NCI-H1694 (cell line): ENCODE results near the gene EIF2D.
"Not testable (repeated sequence)": the region's sequence is repeated elsewhere in the genome, so short reads cannot be mapped to it uniquely, and the experiment has no call there.

Experiments used
- DNase-seq: peaks from one replicate; lab custom pipeline; 2025; lab: John Stamatoyannopoulos, UW

The EIF2D gene

DNA sequence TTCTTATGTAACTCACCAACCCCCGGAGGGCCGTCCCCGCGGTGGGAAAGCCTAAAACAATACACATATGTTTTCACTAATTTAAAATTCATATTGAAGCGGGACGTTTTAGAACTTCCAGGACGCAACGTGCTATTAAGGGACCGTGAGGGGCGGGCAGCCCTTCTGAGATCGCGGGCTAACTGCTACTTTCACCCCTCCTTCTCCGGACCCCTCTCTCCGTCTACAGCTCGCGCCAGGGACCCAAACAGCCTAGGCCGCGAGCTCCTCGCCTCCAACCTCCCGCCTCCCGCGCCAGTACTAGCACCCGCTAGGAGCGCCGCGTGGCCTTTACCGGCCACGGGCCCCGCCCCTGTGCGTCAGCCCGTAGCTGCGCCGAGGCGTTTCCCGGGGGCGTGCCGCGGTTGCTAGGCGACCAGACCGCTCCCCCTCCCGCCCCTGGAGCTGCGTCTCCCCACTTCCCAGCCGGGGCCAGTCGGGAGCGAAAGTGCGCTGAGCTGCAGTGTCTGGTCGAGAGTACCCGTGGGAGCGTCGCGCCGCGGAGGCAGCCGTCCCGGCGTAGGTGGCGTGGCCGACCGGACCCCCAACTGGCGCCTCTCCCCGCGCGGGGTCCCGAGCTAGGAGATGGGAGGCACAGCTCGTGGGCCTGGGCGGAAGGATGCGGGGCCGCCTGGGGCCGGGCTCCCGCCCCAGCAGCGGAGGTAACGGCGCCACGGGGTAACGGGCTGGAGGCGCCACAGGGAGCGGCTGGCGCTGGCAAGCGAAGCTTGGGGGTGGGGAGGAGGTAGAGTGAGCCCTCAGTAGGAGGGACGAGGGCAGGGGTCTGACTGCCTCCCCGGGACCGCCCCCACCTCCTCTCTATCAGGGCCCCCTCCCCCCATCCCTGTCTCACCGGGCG lies 23.1 kb upstream of the EIF2D start, which contains the start of gene DYRK3:
TSS of gene DYRK3 (plus strand) at position 457 of the 898 bp plus-strand sequence. CDS start at position 625, 168 bp downstream.
- peak; percentile 76 for DNase-seq

DNA sequence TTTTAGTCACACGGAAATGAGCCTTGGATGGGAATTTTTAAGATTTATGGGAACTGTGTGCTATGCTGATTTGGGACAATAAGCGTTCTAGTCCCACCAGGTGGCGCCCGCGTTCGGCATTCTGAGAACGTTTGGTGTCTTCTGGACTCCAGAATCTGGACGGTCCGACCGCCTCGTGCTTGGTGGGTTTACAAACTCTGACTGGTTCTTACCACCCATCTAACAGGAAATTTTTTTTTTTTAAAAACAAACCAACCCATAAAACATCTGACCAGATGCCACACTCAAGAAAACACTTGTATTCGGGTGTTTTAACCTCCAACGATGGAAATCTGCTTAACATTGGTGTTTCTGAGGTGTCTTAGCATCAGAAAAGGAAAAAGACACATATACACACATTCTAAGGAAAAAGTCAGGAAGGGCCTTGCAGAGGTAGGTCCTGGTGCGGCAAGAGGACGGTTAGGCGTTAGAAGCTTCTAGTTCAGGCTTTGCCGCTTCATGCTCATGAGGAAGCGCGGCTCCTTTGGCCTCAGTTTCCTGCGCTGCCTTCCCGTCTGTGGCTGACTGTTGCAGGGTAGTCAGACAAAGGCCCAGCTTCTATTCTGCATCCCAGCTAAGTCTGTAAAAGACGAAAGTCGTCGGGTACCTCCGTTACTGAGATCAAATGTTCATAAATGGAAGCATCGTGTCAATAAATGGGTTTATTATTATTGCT lies 22.3 kb upstream of the EIF2D start:
- peak; percentile 87 for DNase-seq

DNA sequence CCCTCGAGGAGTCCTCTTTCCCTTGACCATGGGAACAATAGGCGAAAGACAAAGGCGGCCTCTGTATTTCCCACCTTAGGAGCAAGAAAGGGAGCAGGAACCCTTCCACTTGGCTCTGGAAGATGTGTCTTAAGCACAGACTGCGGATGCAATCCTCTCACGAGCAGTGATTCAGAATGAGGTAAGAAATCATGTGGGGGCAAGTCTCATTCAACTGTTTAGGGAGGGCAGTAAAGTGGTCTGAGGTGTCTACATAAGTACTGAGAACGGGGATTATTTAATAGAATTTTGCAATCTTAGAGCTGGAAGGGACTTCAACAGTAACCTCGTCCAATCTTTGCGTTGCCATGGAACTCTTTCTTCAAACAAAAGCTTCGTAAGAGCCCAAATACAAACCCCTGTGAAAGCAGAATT lies 21.4 kb upstream of the EIF2D start:
- no peak for DNase-seq

DNA sequence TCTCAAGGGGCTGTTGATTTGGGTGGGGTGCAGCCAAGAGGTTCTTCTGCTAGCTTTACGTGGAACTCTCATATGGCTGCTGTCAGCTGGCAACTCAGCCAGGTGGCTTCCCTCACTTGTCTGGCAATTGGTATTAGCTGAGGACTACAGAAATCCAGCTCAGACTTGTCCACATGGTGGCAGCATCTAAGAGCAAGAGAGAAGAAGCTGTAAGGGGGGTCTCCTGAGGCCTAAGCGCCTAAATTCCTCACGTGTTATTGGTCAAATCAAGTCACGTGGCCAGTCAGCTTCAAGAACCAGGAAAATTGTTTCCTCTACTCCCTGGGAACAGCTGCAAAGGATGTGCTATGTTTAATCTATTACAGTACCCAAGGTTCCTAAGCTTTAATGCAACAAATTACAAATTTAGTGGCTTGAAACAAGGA lies 18.8 kb upstream of the EIF2D start:
- DNase-seq: peak; percentile 80

DNA sequence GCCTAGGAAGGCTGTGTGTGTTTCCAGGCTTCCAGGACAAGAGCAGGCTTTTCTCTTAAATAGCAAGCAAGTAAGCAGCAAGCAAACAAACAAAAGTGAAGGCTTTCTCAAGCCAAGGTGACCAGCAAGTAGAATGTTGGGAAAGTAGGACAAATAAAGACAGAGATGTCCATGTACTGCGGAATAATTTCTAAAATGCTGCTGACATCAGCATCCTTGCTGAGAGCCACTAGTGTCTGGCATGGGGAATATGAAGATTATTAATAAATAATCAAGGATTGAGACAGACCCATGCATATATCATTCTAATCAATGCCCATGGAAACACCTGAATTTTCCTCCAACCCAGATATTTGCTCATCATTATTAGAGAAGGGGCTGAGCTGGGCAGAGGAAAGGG lies 16.7 kb upstream of the EIF2D start:
- no peak for DNase-seq

DNA sequence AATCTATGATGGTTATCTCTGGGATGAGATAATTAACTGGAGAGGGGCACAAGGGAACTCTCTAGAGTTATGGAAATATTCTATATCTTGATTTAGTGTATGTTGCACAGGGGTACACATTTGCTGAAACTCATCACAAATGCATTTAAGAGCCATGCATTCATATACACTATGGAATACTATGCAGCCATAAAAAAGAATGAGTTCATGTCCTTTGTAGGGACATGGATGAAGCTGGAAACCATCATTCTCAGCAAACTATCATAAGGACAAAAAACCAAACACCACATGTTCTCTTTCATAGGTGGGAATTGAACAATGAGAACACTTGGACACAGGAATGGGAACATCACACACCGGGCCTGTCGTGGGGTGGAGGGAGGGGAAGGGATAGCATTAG lies 14.1 kb upstream of the EIF2D start:
- not testable (repeated sequence) for DNase-seq

DNA sequence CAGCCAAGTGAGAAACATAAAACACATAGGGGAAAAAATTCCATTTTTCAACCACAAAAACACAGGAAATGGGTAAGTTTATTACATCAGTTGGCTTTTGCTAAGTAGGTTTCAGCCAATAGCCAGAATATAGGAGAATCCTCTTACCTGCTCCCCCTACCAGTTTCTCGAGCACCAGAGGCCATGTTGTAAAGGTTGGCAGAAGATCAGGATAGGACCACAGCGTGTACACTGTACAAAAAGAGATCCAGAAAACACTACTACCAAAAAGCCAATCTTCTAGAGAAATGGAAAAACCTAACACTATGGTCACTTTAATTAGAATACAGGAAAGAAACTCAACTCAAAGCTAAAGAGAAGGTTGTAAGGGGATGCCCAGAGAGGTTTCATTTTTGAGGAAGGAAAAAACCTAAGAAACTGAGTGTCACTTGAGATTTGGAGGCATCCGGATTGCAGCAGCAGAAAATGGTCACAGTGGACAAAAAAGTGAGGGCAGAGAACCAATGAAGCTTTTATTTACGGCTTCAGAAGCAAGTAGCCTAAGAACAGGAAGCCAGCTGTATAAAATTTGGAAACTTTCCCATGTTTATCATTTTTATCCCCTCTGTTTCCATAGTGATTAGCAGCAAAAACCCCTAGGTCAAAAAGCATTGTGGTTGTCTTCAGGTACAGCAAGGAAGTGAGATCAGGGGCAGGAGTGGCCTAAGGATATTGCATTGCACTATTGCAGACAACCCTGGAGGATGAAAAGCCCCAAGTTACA lies 2.9 kb downstream of the EIF2D start:
- no peak for DNase-seq

DNA sequence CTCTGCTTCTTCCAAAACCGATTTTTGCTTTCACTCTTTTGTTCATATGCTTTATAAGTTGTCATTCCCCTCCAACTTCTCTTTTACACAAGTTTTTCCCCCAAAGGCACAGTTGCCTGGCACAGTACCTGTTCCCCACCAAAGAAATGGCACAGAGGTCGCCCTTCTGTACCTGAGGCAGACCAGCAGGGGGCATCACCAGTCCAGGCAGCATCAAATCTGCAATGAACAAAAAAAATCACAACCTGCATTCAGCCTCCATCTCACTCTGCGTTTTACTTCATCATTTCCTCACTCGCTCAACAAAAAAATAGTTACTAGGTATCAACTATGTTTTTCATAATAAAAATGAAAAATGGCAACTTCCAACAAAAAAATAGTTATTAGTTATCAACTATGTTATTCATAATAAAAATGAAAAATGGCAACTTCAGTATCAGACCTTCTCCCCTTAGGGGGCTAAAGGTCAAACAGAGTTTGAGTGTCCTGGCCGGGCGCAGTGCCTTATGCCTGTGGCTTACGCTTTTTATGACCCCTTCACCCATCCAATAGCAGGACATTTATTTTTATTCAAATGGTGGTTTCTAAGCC lies 4.1 kb downstream of the EIF2D start:
- DNase-seq: peak; percentile 50

DNA sequence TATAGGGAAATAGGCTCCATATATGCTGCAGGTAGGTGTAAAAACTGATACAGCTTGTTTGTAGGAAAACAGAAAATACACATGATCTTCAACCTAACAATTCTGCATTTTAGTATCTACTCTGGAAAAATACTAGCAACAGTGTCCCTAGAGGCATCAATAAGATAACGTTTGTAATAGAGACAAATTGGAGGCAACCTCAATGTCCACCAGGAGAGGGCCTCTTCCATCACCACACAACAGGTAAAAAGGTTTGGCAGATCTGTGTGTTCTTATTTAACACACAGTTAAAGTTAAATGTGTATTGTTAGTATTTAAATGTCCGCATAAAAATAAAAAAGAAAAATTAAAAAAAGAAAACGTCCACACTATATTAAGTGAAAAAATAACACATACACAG lies 5.4 kb downstream of the EIF2D start:
- peak; percentile 29 for DNase-seq

DNA sequence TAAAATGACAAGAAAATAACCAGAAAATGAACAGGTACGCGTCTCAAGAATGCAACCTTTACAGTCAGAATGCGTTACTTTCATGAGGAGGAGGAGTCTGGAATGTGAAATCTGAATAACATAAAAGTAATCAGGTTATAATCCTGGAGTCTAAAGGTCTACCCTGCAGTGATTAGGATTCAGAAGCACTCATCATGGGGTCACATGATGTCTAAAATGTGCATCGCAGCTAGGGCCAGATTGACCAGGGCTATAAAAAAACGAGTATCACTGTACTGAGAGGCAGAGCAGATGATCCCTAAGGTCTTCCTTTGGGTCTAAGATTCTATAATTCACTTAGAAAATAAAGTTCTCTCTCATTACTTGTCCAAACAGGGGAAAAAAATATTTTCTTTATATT lies 7.4 kb downstream of the EIF2D start:
- no peak for DNase-seq

DNA sequence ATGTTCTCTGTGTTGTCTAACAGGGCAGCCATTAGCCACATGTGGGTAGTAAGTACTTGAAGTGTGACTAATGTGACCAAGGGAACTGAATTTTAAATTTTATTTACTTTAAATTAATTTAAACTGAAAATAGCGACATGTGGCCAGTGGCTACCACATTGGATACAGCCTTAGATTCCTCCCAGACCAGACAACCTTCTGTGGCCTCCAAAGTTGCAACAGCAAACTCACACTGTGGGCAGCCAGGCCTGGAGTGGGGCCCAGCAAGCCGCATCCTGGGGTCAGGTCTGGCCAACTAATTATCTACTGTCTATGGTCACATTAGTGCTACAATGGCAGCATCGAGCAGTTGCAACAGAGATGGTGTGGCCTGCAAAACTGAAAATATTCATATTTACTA lies 11.7 kb downstream of the EIF2D start:
- no peak for DNase-seq

DNA sequence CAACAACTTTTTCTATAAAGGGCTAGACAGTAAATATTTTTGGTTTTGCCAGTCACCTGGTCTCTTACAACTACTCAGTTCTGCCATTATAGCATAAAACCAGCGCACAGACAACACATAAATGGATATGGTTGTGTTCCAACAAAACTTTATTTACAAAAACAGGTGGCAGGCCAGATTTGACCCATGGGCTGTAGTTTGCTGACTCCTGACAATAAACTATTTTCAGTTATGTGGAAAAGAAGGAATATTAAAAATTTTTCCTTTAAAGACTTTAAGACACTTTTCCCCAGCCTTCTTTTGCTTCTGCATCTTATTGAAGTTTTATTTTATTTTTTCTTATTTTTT lies 16.0 kb downstream of the EIF2D start:
- no peak for DNase-seq

DNA sequence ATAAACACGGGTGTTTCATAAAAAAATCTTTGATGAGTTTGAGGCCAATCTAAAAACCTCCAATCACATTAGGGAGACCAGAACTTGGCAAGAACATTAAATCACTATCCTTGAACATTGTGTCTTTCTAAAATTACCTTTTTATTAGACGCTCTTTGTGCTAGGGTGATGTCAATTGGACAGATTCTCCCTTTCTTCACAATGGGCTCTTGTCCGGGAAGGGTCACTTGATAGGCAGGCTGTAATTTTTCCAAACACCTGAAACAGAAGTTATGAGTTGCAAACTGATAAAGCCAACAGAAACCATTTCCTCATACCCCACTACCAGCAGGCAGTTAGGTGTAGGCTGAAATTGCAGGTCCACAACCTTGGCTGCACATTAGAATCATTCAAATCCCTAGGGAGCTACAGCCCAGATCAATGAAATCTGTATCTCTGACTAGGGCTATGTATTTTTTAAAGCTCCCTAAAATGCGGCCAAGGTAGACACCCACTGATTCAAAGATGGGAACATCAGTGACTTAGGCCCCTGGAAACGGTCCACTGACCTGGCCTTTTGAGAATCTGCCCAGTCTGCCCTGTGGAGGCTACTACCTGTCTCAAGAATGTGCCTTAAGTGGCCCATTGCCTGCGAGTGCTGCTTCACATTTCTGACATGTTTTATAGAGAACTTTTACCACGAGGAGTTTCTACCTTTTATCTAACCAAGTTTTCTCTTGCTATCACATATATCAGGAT lies 16.5 kb downstream of the EIF2D start:
- no peak for DNase-seq

DNA sequence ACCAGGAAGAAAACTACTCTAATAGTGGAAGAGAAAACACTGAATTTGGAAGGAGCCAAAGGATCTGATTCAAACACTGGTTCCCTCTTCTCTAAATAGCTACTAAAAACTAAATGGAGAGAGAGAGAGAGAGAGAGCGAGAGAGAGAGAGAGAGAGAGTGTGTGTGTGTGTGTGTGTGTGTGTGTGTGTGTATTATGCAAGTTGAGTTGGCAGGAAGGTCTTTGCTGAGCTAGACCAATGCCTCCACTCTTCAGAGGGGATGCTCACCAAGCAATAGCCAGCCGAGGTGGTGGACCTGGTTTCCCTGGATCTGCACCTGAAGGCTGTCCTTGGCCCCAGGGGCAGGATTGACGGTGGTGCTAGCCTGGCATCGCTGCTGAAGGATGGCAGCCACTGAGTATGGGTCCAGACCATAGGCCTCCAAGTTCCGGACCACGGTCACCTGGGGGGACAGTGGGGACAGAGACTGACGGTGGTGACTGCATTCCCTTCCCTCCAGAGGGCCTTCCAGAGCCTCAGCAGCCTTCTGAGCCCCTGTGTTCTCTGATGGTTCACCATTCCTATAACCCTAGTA lies 18.8 kb downstream of the EIF2D start:
- no peak for DNase-seq

DNA sequence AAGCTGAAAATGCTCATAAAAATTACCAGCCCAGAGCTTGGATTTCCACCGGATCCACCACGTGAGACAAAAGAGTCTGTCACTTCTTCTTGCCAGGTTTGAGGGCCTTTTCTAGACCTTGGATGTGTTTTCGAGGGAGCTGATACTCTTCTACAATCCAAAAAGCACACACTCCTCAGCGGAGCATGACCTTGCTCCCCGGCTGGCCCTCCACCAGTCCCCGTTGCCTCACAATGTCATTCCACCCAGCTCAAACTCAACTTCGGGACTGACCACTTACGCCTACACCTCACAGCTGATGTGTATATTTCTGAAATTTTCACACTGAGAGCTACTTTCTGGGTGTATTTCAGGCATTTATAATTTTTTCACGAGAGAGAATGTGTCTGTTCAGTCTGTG lies 20.6 kb downstream of the EIF2D start:
- DNase-seq: no peak

DNA sequence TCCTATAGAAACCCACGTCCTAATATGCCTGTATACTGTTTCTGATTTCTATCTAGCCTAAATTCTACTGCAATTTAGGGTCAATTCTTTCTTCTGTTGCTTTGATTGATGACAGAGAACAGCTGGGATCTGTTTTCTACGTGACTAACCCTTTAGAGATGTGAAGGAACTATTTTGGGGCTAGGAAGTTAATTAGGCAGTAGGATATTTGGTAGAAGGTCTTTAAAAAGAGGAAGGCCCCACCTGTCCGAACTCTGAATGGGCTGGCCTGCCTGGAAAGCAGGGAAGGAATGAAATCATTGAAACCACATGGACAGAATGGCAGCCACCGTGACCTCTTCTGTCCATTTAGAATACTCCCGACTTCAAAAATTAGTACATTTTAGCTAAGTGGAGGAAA lies 21.0 kb downstream of the EIF2D start:
- no peak for DNase-seq

DNA sequence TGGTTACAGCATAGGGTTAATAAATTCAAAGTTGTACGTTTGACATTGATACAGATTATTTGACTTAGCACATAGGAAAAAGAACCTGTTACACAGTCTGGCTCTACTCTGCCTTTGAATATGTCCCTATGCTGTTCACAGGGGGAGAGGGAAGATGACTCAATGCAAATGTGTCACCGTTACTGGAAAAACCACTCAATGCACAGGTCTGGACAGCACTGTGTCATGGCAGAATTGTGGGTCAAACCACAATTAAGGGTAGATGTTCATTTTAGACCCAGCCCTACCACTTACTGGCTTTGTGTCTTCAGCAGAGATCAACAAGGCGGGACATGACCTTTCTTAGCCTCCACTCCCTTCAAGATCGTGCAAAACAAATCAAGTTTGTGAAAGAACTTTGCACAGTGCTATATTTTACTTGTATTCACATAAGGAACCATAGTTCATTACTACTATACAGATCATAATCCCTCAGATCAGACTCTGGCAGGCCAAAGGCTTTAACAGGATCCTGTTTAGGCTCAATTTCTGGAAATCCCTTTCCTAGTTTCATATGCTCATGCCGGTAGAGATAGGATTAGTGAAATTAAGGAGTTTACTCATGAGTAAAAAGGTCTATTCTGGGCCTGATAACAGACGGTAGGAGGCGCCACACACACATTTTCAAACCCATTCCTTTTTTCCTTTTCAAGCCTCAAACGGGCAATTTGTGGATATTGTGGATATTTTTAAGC lies 22.1 kb downstream of the EIF2D start:
- DNase-seq: no peak

DNA sequence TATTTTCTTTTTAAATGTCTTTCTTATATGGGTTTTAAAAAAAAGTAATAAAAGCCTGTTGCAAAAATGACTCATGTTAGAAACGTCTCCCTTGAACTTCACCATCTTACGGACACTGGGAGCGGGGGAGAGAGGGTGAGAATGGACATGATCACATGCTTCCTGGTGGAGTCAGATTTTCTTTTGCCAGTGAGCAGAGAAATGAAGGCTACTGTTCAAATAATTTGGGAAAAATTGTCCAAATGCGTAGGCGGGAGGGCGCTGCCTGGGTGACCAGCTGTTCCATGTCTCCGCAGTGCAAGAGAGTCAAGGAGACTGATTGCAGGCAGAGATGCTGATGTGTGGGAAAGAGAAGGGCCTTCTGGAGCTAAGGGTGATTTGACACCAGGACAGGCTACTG lies 23.1 kb downstream of the EIF2D start:
- no peak for DNase-seq

DNA sequence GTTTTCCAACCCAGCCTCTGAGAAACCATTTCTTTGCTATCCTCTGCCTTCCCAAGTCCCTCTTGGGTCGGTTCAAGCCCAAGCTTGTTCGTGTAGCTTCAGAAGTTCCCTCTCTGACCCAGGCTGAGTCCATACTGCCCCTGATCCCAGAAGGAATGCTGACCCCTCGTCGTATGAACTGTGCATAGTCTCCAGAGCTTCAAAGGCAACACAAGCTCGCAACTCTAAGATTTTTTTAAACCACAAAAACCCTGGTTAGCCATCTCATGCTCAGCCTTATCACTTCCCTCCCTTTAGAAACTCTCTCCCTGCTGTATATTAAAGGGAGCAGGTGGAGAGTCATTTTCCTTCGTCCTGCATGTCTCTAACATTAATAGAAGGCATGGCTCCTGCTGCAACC lies 23.8 kb downstream of the EIF2D start:
- DNase-seq: no peak

DNA sequence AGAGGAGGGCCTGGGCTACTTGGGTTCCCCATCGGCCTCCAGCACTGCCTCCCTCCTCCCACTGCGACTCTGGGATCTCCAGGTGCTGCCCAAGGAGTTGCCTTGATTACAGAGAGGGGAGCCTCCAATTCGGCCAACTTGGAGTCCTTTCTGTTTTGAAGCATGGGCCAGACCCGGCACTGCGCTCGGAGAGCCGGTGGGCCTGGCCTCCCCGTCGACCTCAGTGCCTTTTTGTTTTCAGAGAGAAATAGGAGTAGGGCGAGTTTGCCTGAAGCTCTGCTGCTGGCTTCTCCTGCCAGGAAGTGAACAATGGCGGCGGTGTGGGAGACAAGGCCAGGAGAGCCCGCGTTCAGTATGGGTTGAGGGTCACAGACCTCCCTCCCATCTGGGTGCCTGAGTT lies 24.4 kb downstream of the EIF2D start:
- no peak for DNase-seq
